GM12878 (cell line): ENCODE data around the gene JAG2. TPM values are rescaled to one million over a fixed set of nuclear protein-coding genes. Genes with fewer than 3 reads are reported as not detected.

ENCODE experiments used
- ATAC-seq: fragments of 200-7000 bp; cut with Tn5 transposase; 3 replicates; pipeline ENCODE4 v1.9.1; 2020; ENCODE audit warnings: mild to moderate bottlenecking, moderate library complexity
- BruUV-seq: library from RNA; stranded (reverse); fragments of 400-500 nt; replicated peaks from 2 replicates; lab custom pipeline; 2021; lab: Mats Ljungman, UMichigan
- CTCF ChIA-PET: fragments of 300-600 bp; sonication (Branson Sonifier 250); formaldehyde crosslinking; extraction: SDS; loops from one replicate; lab custom pipeline; 2021; ENCODE audit warnings: inconsistent platforms; lab: Yijun Ruan, JAX
- POLR2A ChIA-PET: fragments of 350-600 bp; formaldehyde crosslinking; extraction: SDS; loops from one replicate; lab custom pipeline; 2021; ENCODE audit warnings: inconsistent platforms; lab: Charles Lee
- RAD21 ChIA-PET: fragments of 300-600 bp; sonication (Branson Sonifier 250); formaldehyde crosslinking; loops from one replicate; lab custom pipeline; 2023; ENCODE audit warnings: antibody characterized with exemption; ENCODE audit not compliant: unreplicated experiment; lab: Charles Lee
- SMC1A ChIA-PET: fragments of 300-600 bp; sonication (Branson Sonifier 250); formaldehyde crosslinking; loops from one replicate; lab custom pipeline; 2023; ENCODE audit not compliant: unreplicated experiment, uncharacterized antibody; lab: Charles Lee
- DNase-seq: peaks from one replicate; pipeline ENCODE4 v3.0.0-alpha.2; 2011; ENCODE audit warnings: low read depth, low spot score
- FAIRE-seq: peaks from 3 replicates; lab custom pipeline; 2011; peaks lifted over from hg19 to GRCh38; lab: Jason Lieb, UNC
- H2AFZ ChIP-seq: 2 replicates; pipeline ENCODE4 v1.6.0; 2011; ENCODE audit warnings: low read depth, low read length, control low read depth; ENCODE audit not compliant: control insufficient read depth
- H3K27ac ChIP-seq: 2 replicates; pipeline ENCODE4 v1.5.1; 2011; ENCODE audit warnings: control low read depth; ENCODE audit not compliant: control insufficient read depth, insufficient read depth
- H3K27me3 ChIP-seq, 2 experiments: replicated peaks in 1 of 2; 2 replicates each; pipeline versions ENCODE4 v1.6.0 to v1.6.1; 2011; ENCODE audit warnings: low read length in 1 of 2; ENCODE audit not compliant: control insufficient read depth in 2 of 2, insufficient read depth in 2 of 2
- H3K36me3 ChIP-seq, 2 experiments: 2 replicates each; pipeline ENCODE4 v1.5.1; 2011; ENCODE audit warnings: low read length in 1 of 2; ENCODE audit not compliant: control insufficient read depth in 2 of 2, insufficient read depth in 2 of 2
- H3K4me1 ChIP-seq: 2 replicates; pipeline ENCODE4 v1.6.1; 2011; ENCODE audit warnings: mild to moderate bottlenecking, low read length, moderate library complexity, mixed read lengths; ENCODE audit not compliant: control insufficient read depth, insufficient read depth
- H3K4me2 ChIP-seq: 2 replicates; pipeline ENCODE4 v1.6.0; 2011; ENCODE audit warnings: control low read depth; ENCODE audit not compliant: control insufficient read depth, insufficient read depth
- H3K4me3 ChIP-seq: fragments of 200-600 bp; sonication (generic); 2 replicates; pipeline ENCODE4 v1.5.1; 2016
- H3K79me2 ChIP-seq: 2 replicates; pipeline ENCODE4 v1.6.0; 2011; ENCODE audit warnings: low read length; ENCODE audit not compliant: control insufficient read depth, insufficient read depth
- H3K9ac ChIP-seq: 2 replicates; pipeline ENCODE4 v1.8.0; 2011; ENCODE audit warnings: low read length, control low read depth, mixed read lengths; ENCODE audit not compliant: control insufficient read depth, insufficient read depth
- H3K9me3 ChIP-seq: replicated peaks from 3 replicates; pipeline ENCODE4 v1.5.1; 2011; ENCODE audit warnings: mild to moderate bottlenecking, low read length; ENCODE audit not compliant: control insufficient read depth, insufficient read depth
- H4K20me1 ChIP-seq: 2 replicates; pipeline ENCODE4 v1.6.0; 2011; ENCODE audit not compliant: control insufficient read depth, insufficient read depth
- CBFB ChIP-seq: IDR thresholded peaks from 2 replicates; pipeline ENCODE4 v1.6.1; 2016; ENCODE audit warnings: antibody characterized with exemption, low read depth
- EED ChIP-seq: sonication (generic); IDR thresholded peaks from 2 replicates; pipeline ENCODE4 v1.6.1; 2016; ENCODE audit warnings: antibody characterized with exemption, low read depth
- HDGF ChIP-seq: fragments of 450-650 bp; IDR thresholded peaks from 2 replicates; pipeline ENCODE4 v1.6.1; 2016; ENCODE audit warnings: antibody characterized with exemption
- SPI1 ChIP-seq: IDR thresholded peaks from 2 replicates; pipeline ENCODE4 v1.6.1; 2011; ENCODE audit warnings: low read depth, mild to moderate bottlenecking, low read length, moderate library complexity, borderline replicate concordance; ENCODE audit not compliant: insufficient read depth
- SREBF1 ChIP-seq: IDR thresholded peaks from 2 replicates; pipeline ENCODE4 v1.6.1; 2012; ENCODE audit warnings: mild to moderate bottlenecking, low read length
- WRNIP1 ChIP-seq: IDR thresholded peaks from 2 replicates; pipeline ENCODE4 v1.6.1; 2011; ENCODE audit warnings: low read depth, low read length, improper control_type of control experiment, borderline replicate concordance
- YY1 ChIP-seq: IDR thresholded peaks from 2 replicates; pipeline ENCODE4 v1.6.1; 2011; ENCODE audit warnings: low read depth, mild to moderate bottlenecking, low read length
- WGBS: methylation state at CpG from one replicate; pipeline ENCODE4 v1.1.6; 2016; ENCODE audit warnings: low lambda C conversion rate; ENCODE audit not compliant: insufficient replicate concordance, insufficient coverage; ENCODE audit errors: missing lambda C conversion rate; 5-methylcytosine and 5-hydroxymethylcytosine counted together
- in situ Hi-C: fragments of 300-500 bp; cut with MboI; formaldehyde crosslinking; loops from 9 replicates; pipeline ENCODE4 v1.14.3; 2018; ENCODE audit warnings: mixed read lengths
- intact Hi-C: fragments of 100-400 bp; cut with micrococcal nuclease; formaldehyde crosslinking; loops from one replicate; pipeline ENCODE4 v1.14.2; 2022; ENCODE audit not compliant: unreplicated experiment
- polyA plus RNA-seq, 11 experiments: library from polyadenylated mRNA; depleted of rRNA in 4 of 11; unstranded in 6 of 11; stranded (reverse) in 5 of 11; fragments of >200 nt; fragmentation: Nextera tagmentation in 4 of 11; fragmentation: Illumina TruSeq in 1 of 11; extraction: Ambion mirVana in 4 of 11; extraction: Trizol in 1 of 11; gene quantifications; 1 replicate in 1 of 11; 2 replicates in 10 of 11; pipeline versions ENCODE4 v1.2.1 to v1.2.3, GENCODE V29; 2011 to 2016; ENCODE audit warnings: inconsistent platforms in 2 of 11, missing spikeins in 2 of 11, low read depth in 1 of 11
- total RNA-seq, 4 experiments: library from RNA; depleted of rRNA in 3 of 4; stranded (reverse); fragments of >200 nt in 3 of 4; fragmentation: Illumina TruSeq in 1 of 4; extraction: Trizol in 1 of 4; gene quantifications; 2 replicates each; pipeline versions ENCODE4 v1.2.1 to v1.2.3, GENCODE V29; 2013 to 2021
- TF ChIP-seq, protein P1 (sequence below), 3 experiments: IDR thresholded peaks in 2 of 3; conservative IDR thresholded peaks in 1 of 3; 2 replicates each; pipeline ENCODE4 v1.5.1; 2011; ENCODE audit warnings: low read depth in 3 of 3, low read length in 3 of 3, mild to moderate bottlenecking in 3 of 3, control low read depth in 2 of 3, moderate library complexity in 2 of 3, inconsistent platforms in 1 of 3, mixed read lengths in 1 of 3; ENCODE audit not compliant: control insufficient read depth in 2 of 3, insufficient read depth in 1 of 3; ENCODE audit errors: extremely low read depth in 1 of 3

The JAG2 gene
- total and polyA plus RNA-seq, 10 of the 15 experiments (the other 5 are each of a cell fraction or from before 2014, with no cell fraction given) = 0.04 to 0.14 (median 0.06) TPM; not detected in 5

DNA sequence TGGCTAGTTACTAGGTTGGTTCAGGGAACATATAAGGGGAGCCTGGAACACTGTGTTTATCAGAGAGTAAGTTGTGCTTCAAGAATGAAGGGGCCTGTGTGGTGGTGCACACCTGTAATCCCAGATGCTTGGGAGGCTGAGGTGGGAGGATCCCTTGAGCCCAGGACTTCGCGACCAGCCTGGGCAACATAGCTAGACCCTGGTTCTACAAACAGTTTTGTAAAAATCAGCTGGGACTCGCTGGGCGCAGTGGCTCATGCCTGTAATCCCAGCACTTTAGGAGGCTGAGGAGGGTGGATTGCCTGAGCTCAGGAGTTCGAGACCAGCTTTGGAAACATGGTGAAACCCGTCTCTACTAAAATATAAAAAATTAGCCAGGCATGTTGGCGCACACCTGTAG is 61.2 kb downstream of the JAG2 start:
- RAD21 ChIA-PET = interaction anchor here (0.7 kb wide), 1 partner anchor 205 kb away, joined by 3 read pairs; no protein-coding TSS in a partner anchor
- H4K20me1 ChIP-seq = no peaks in the 10 kb centered on the region
- H2AFZ ChIP-seq = no peak overlapping the region
- CTCF ChIA-PET = interaction anchor here (0.6 kb wide), 1 partner anchor 239 kb away, joined by 4 read pairs; no protein-coding TSS in a partner anchor
- BruUV-seq = no TSS peak
- no peaks in the 10 kb centered on the region for H3K79me2 ChIP-seq
- no peak overlapping the region for H3K4me3 ChIP-seq
- H3K4me1 ChIP-seq = no peaks in the 10 kb centered on the region
- H3K9me3 ChIP-seq = no peaks in the 10 kb centered on the region; the same call in 2 of the 3 replicates
- TF ChIP-seq CBFB (no peak), SREBF1 (no peak), WRNIP1 (no peak)
- no peak for FAIRE-seq
- intact Hi-C loops (no loop called here), in situ Hi-C loops (no loop called here)
- WGBS = 71% methylated on average over 7 of the region's 7 CpGs
- POLR2A ChIA-PET = no interaction called here
- SMC1A ChIA-PET = no interaction called here
- H3K9ac ChIP-seq = no peak overlapping the region
- no peaks in the 10 kb centered on the region for H3K36me3 ChIP-seq
- H3K27me3 ChIP-seq = no peaks in the 10 kb centered on the region; a peak in 1 of 4 replicates
- H3K27ac ChIP-seq = no peak overlapping the region
- no peak overlapping the region for H3K4me2 ChIP-seq
- no peak for ATAC-seq
- no peak for DNase-seq

DNA sequence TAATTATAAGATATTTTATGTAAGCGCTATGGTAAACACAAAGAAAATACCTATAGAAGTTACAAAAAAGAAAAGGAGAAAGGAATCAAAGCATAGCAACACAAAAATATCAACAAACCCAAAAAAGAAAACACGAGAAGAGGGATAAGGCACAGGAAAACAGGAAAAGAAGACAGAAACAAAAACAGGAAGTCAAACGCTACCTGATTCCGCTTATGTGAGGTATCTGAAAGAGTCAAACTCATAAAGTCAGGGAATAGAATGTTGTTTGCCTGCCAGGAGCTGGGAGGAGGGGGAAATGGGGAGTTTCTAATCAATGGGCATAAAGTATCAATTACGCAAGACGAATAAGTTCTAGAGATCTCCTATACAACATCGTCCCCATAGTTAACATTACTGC is 63.4 kb downstream of the JAG2 start:
- no peak for TF ChIP-seq HDGF
- TF ChIP-seq SPI1 = peak; percentile 16; the same call in 1 of the 2 replicates
- TF ChIP-seq, protein P1, sequence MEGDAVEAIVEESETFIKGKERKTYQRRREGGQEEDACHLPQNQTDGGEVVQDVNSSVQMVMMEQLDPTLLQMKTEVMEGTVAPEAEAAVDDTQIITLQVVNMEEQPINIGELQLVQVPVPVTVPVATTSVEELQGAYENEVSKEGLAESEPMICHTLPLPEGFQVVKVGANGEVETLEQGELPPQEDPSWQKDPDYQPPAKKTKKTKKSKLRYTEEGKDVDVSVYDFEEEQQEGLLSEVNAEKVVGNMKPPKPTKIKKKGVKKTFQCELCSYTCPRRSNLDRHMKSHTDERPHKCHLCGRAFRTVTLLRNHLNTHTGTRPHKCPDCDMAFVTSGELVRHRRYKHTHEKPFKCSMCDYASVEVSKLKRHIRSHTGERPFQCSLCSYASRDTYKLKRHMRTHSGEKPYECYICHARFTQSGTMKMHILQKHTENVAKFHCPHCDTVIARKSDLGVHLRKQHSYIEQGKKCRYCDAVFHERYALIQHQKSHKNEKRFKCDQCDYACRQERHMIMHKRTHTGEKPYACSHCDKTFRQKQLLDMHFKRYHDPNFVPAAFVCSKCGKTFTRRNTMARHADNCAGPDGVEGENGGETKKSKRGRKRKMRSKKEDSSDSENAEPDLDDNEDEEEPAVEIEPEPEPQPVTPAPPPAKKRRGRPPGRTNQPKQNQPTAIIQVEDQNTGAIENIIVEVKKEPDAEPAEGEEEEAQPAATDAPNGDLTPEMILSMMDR (IDR thresholded peaks at IDR 0.05 in 2 of 3, conservative IDR thresholded peaks at IDR 0.05 in 1 of 3; ENCODE audit: control insufficient read depth in 2 of 3, extremely low read depth in 1 of 3, insufficient read depth in 1 of 3, low read depth in 3 of 3, low read length in 3 of 3) = no peak
- TF ChIP-seq EED = no peak
- TF ChIP-seq YY1 = no peak
- TF ChIP-seq, all 136 proteins: peak for 1
- in situ Hi-C loops (no loop called here), intact Hi-C loops (no loop called here)
- Histone ChIP-seq H2AFZ (no peak overlapping the region), H3K4me3 (no peak overlapping the region), H3K9ac (no peak overlapping the region), H3K4me2 (no peak overlapping the region), H3K36me3 (no peaks in the 10 kb centered on the region), H3K27ac (no peak overlapping the region), H4K20me1 (no peaks in the 10 kb centered on the region), H3K9me3 (no peaks in the 10 kb centered on the region; the same call in 2 of the 3 replicates), H3K4me1 (no peaks in the 10 kb centered on the region), H3K27me3 (no peaks in the 10 kb centered on the region; a peak in 1 of 4 replicates), H3K79me2 (no peaks in the 10 kb centered on the region)
- ChIA-PET POLR2A (no interaction called here), CTCF (interaction anchor here (1.2 kb wide), 1 partner anchor 247 kb away, joined by 3 read pairs; no protein-coding TSS in a partner anchor), RAD21 (no interaction called here), SMC1A (no interaction called here)
- BruUV-seq = no TSS peak
- 52% methylated on average over 7 of the region's 7 CpGs for WGBS
- no peak for ATAC-seq
- FAIRE-seq = no peak
- DNase-seq = no peak
